GM21528 (cell line): ENCODE results near the gene PANX2.
"Not testable (repeated sequence)": the region's sequence is repeated elsewhere in the genome, so short reads cannot be mapped to it uniquely, and the experiment has no call there.

Experiments
- ATAC-seq: cut with Tn5 transposase; IDR thresholded peaks from one replicate; pipeline ENCODE4 v1.9.1; 2021; ENCODE audit warnings: mild to moderate bottlenecking, moderate library complexity; ENCODE audit not compliant: unreplicated experiment, low FRiP score

Gene PANX2

DNA sequence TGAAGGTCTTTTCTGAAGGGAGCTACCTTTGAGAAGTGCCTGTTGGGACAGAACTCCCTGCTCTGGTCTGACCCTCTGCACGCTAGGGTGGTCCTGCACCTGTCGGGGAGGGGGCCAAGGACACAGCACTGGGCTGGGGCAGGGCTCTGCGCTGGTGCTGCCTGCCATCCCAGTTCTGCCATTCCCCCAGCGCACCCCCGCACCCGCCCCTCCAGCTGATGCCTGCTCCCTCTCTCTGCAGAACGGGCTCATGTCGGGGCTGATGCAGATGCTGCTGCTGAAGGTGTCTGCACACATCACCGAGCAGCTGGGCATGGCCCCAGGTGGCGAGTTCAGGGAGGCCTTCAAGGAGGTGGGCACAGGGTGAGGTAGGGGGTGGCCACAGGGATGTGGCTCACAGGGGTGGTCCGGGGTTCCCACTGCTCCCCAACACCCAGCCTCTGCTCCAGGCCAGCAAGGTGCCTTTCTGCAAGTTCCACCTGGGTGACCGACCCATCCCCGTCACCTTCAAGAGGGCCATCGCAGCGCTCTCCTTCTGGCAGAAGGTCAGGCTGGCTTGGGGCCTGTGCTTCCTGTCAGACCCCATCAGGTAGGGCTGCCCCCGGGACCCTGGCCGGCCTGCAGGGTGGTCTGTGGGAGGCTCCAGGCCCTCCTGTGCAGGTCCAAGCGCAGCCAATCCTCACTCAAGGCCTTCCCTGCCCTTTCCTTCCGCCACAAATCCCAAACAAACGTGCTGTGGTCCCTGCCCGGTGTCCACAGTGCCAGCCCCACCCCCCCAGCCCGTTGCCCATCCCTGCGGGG, 26.7 kb downstream of the PANX2 start:
- ATAC-seq: no peak

DNA sequence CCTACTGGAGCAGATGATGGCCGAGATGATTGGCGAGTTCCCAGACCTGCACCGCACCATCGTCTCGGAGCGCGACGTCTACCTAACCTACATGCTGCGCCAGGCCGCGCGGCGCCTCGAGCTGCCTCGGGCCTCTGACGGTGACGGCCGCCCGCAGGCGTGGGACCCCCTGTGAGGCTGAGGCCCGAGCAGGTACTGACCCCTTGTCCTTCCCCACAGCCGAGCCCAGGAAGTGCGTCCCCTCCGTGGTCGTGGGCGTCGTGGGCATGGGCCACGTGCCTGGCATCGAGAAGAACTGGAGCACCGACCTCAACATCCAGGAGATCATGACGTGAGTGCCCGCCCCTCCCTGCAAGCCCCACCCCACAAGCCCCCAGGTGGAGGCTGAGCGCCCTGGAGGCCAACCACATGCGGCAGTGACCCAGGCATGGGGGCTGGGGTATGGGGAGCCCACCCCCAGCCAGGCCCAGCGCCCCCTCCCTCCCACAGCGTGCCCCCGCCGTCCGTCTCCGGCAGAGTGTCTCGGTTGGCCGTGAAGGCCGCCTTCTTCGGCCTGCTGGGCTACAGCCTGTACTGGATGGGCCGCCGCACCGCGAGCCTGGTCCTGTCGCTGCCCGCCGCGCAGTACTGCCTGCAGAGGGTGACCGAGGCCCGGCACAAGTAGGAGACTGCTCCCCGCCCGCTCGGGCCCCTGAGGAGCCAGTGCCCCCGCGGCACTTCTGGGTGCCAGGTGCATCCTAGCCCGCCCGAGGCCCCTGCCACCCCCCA, 27.5 kb downstream of the PANX2 start:
- ATAC-seq: no peak

DNA sequence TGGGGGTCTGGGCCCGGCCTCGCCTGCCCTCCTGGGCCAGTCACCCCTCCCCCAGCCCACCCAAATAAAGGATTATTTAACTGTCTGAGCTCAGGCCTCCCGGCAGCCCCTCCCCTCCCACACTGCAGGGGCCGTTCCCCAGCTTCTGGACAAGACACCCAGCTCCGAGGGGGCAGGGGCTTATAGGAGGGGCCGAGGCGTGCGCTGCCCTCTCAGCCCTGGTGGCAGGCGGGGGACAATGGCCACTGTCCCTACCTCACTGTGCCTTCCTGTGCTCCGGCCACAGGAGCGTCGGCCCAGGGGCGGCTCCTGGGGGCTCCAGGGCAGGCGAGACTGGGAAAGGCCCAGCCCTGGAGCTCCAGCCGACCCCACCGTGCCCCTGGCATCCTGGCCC, 28.1 kb downstream of the PANX2 start:
- no peak for ATAC-seq

DNA sequence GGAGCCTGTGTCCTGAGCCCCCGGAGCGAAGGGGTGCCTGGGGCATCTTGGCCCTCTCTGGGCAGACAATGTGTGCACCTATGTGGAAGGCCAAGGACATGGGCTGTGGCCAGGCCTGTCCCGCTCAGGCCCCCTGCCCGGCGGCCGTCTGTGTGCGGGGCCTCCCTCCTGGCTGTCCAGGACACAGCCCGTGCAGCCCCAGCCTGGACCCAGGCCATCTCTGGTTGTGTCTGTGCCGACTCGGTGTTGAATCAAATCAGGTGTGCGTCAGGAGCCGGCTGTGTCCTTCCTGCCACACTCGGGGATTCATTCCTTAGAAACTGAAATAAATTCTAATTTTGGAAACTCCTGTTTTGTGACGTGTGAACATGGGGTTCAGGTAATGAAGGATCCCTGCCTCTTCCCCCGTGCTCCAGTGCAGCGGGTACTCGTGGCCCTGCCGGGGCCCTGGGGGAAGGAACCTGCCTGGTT, 28.8 kb downstream of the PANX2 start:
- no peak for ATAC-seq

- no peak for ATAC-seq
These were observed 29.4 kb downstream of the PANX2 start for GRCh38 chr22:50199829-50200460.

- ATAC-seq: peak; percentile 62
These were observed 30.1 kb downstream of the PANX2 start, which contains the start of gene SELENOO for GRCh38 chr22:50200461-50201190. Gene SELENOO, plus strand, starts transcription at chr22:50201011. Its CDS starts 26 bp downstream, at chr22:50201037.

GRCh38 chr22:50201191-50202129, 30.9 kb downstream of the PANX2 start:
- peak; percentile 16 for ATAC-seq

- ATAC-seq: no peak
These were observed 31.7 kb downstream of the PANX2 start for GRCh38 chr22:50202130-50202666.

DNA sequence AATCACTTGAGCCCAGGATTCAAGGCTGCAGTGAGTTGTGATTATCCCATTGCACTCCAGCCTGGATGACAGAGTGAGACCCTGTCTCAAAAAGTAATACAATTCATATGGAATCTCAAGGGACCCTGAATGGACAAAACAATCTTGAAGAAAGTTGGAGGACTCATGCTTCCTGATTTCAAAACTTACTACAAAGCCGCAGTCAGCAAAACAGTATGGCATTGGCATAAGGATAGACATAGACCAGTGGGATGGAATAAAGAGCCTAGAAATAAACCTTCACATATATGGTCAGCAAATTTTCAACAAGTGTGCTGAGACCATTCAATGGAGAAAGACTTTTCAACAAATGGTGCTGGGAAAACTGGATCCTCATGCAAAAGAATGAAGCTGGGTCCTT, 32.8 kb downstream of the PANX2 start:
- no peak for ATAC-seq

- no peak for ATAC-seq
These were observed 34.0 kb downstream of the PANX2 start for GRCh38 chr22:50204571-50204970.

DNA sequence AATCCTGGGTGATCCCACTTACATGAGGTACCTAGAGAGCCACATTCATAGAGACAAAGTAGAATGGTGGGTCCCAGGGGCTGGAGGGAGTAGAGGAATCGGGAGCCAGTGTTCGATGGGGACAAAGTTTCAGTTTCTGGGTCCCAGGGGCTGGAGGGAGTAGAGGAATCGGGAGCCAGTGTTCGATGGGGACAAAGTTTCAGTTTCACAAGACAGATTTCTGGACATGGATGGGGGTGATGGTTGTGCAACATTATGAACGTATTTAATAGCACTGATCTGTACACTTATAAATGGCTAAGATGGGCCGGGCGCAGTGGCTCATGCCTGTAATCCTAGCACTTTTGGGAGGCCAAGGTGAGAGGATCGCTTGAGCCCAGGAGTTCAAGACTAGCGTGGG, 34.5 kb downstream of the PANX2 start:
- ATAC-seq: not testable (repeated sequence)

- ATAC-seq: no peak
These were observed 35.4 kb downstream of the PANX2 start for GRCh38 chr22:50205781-50206569.

- ATAC-seq: no peak
These were observed 36.1 kb downstream of the PANX2 start for GRCh38 chr22:50206599-50206998.

DNA sequence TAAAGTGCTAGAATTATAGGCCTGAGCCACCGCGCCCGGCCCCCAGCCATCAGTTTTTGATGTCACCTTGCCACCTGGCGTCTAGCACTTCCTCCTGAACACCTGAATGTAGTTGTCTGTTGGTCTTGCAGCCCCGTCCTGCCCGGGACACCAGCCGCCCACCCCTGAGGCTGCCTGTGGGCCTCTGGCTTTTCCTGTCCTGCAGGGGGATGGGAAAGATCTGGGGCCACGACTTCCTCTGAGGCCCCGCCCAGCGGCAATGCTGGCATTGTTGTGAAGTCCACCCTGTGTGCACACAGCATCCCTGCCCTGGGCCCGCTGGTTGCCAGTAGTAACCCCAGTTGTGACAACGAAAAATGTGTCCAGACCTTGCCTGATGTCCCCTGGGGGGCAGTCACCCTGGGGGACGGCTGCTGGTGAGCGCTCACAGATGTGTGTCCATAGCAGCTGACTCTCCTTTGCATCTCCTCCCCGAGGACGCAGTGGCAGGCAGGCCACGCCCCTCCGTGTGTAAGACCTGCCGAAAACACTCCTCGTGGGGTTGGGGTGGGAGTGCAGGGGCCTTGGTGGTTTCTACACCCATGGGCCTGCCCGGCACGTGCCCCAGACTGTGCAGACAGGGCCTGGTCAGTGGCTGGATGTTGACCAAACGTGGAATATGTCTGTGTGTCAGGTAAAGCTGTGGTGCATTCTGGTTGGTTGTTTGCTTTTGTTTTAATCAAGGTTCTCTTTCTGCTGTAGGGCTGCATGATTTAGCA, 37.0 kb downstream of the PANX2 start:
- ATAC-seq: no peak

GRCh38 chr22:50208430-50208938, 38.0 kb downstream of the PANX2 start:
- no peak for ATAC-seq

DNA sequence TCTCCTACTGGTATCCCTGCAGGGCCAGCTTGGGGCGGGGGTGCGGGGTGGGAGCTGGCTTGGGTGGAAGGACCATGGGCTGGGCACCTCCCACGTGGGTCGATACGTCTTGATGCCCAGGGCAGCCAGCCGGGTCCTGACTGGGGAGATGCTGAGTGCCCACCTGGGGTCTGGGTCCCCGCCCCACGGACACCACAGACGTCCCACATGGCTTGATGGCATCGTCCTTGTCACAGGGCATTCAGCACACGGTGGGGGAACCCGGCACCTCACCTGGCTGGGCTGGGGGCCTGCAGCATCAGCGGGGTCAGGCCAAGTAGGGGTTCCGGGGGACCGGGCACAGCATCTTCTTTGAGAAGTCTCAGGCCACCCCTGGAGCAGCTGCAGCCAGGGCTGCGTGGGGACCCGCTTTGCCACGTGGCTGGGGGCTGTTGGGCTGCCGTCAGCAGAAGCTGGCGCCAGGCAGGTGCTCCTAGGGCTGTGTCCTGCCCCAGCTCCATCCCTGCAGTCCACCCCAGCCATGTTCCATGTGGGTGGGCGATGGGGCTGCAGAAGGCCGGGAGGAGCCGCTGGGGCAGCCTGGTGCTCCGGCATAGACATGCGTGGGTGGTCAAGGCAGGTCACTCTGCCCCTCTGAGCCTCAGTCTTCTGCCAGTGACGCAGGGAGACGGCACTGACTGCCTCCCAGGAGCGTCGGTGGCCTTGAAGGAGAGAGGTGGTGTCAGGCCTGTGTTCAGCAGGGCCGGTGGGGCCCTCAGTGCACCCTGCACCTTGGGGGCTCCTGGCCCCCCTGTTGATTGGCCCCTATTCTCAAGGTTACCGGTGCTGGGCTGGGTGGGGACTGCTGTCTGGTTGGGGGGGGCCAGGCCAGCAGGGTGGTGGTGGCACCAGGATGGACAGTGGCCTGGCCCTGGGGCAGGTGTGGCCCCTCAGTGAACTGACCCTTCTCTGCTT, 38.7 kb downstream of the PANX2 start:
- no peak for ATAC-seq
